ENCODE data around the gene HSD3B2. TPM values are rescaled to one million over a fixed set of nuclear protein-coding genes. Genes with fewer than 3 reads are reported as not detected.

HSD3B2 gene
- total and polyA plus RNA-seq, 2 donors (not counting 3 experiments of a cell fraction or from before 2014, with no cell fraction given), result not detected

DNA sequence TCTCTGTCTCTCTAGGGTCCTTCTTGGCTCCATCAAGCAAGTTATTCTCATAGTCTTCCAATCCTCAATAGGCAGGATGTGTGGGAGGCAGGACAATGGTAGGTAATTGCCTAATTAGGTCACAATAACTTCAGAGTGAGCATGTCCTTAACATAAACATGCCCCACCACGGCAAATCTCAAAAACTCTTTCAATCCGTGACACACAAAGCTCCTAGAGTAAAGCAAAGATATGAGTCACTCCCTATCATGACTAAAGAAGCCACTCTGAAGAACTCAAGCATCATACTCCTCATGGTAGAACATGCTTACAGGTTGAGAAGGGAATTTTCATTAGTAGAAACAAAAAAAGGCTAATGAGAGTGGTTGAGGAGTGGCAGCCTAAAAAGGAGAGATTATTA lies 41.5 kb upstream of the HSD3B2 start:
- H3K27ac ChIP-seq (ENCODE audit: insufficient read depth, low read depth, low read length), result no peak overlapping the region
- H3K9me3 ChIP-seq (replicated peaks; ENCODE audit: control insufficient read depth, insufficient read depth, low read length), result no peaks in the 10 kb centered on the region
- no peaks in the 10 kb centered on the region for H4K20me1 ChIP-seq (replicated peaks; ENCODE audit: control insufficient read depth, extremely low read depth, insufficient read depth, low read length)
- CTCF ChIA-PET, result interaction anchor here (1.8 kb wide), 1 partner anchor 98 kb away, joined by 6 read pairs; no protein-coding TSS in a partner anchor
- FAIRE-seq (no peak), DNase-seq (ENCODE audit: low read depth, low spot score) (no peak)
- H2AFZ ChIP-seq (ENCODE audit: low read depth, low read length), result no peak overlapping the region
- H3K9ac ChIP-seq (replicated peaks; ENCODE audit: extremely low read depth, insufficient read depth, low read length), result no peak overlapping the region
- BruUV-seq (replicated peaks), result no TSS peak
- no peaks in the 10 kb centered on the region for H3K4me1 ChIP-seq (ENCODE audit: control insufficient read depth, extremely low read depth, insufficient read depth, low read length)
- dilution Hi-C loops (cut with MboI; ENCODE audit: extremely low pct_ligation_motif_present, low sequenced_read_pairs) (no loop called here), intact Hi-C loops (cut with micrococcal nuclease) (no loop called here)
- TF ChIP-seq, protein P1, sequence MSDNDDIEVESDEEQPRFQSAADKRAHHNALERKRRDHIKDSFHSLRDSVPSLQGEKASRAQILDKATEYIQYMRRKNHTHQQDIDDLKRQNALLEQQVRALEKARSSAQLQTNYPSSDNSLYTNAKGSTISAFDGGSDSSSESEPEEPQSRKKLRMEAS (IDR thresholded peaks at IDR 0.05; ENCODE audit: insufficient read depth, insufficient read length), result no peak
- no peak for TF ChIP-seq GATA2 (IDR thresholded peaks at IDR 0.05; ENCODE audit: insufficient read depth, insufficient read length, low read depth, low read length)
- no peaks in the 10 kb centered on the region for H3K9me1 ChIP-seq (replicated peaks; ENCODE audit: control insufficient read depth, extremely low read depth, insufficient read depth, low read length)
- no peak overlapping the region for H3K4me2 ChIP-seq (ENCODE audit: insufficient read depth, low read length)
- no peaks in the 10 kb centered on the region for H3K36me3 ChIP-seq (ENCODE audit: control insufficient read depth in 2 of 2, extremely low read depth in 1 of 2, insufficient read depth in 2 of 2, low read length in 2 of 2)
- no peak overlapping the region for H3K4me3 ChIP-seq (replicated peaks in 1 of 3; ENCODE audit: insufficient read depth in 1 of 3, low read depth in 1 of 3, low read length in 3 of 3)
- peaks cover 3% of the 10 kb centered on the region in 2 experiments for H3K27me3 ChIP-seq (ENCODE audit: control insufficient read depth in 2 of 2, insufficient read depth in 2 of 2, low read length in 2 of 2)
- H3K79me2 ChIP-seq (ENCODE audit: control insufficient read depth, insufficient read depth, low read length), result no peaks in the 10 kb centered on the region
- POLR2A ChIA-PET, result no interaction called here

DNA sequence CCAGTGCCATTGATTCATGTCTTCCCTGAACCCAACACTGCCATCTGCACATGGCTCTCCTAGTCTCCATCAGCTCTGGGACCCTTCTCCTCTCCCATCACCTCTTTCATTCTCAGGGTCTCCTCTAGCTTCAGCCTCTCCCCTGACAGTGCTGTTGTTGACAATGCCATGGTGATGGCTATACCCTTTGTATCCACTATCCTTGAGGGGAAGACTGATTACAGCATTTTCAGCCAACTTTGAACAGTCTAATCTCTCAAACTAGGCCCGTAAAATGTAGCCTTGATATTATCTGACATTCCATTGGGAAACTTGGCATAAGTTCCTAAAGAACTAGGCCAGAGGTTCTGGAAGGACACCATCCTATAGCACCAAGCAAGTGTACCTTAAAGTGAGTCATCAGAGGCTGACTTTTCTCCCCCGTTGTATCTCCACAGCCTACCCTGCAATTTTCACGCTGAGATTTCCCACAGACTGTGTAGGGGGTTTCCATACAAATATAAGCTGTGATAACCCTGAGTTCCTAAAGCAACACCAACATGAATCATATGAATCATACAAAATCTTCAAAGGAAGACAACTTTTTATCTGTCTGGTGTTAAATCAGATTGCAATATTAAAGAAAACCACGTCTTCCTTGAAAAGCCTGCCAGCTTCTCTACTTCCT lies 40.6 kb upstream of the HSD3B2 start:
- Histone ChIP-seq H3K4me1 (ENCODE audit: control insufficient read depth, extremely low read depth, insufficient read depth, low read length) (no peaks in the 10 kb centered on the region), H3K27ac (ENCODE audit: insufficient read depth, low read depth, low read length) (no peak overlapping the region), H3K9me3 (replicated peaks; ENCODE audit: control insufficient read depth, insufficient read depth, low read length) (no peaks in the 10 kb centered on the region), H3K4me3 (replicated peaks in 1 of 3; ENCODE audit: insufficient read depth in 1 of 3, low read depth in 1 of 3, low read length in 3 of 3) (no peak overlapping the region), H3K4me2 (ENCODE audit: insufficient read depth, low read length) (no peak overlapping the region), H3K79me2 (ENCODE audit: control insufficient read depth, insufficient read depth, low read length) (no peaks in the 10 kb centered on the region), H3K36me3 (ENCODE audit: control insufficient read depth in 2 of 2, extremely low read depth in 1 of 2, insufficient read depth in 2 of 2, low read length in 2 of 2) (no peaks in the 10 kb centered on the region), H4K20me1 (replicated peaks; ENCODE audit: control insufficient read depth, extremely low read depth, insufficient read depth, low read length) (no peaks in the 10 kb centered on the region), H3K27me3 (ENCODE audit: control insufficient read depth in 2 of 2, insufficient read depth in 2 of 2, low read length in 2 of 2) (peaks cover 3% of the 10 kb centered on the region in 2 experiments), H2AFZ (ENCODE audit: low read depth, low read length) (no peak overlapping the region), H3K9ac (replicated peaks; ENCODE audit: extremely low read depth, insufficient read depth, low read length) (no peak overlapping the region), H3K9me1 (replicated peaks; ENCODE audit: control insufficient read depth, extremely low read depth, insufficient read depth, low read length) (no peaks in the 10 kb centered on the region)
- ChIA-PET POLR2A (no interaction called here), CTCF (interaction anchor here (1.8 kb wide), 1 partner anchor 99 kb away, joined by 6 read pairs; no protein-coding TSS in a partner anchor)
- DNase-seq (ENCODE audit: low read depth, low spot score), result no peak
- dilution Hi-C loops (cut with MboI; ENCODE audit: extremely low pct_ligation_motif_present, low sequenced_read_pairs), result no loop called here
- intact Hi-C loops (cut with micrococcal nuclease), result no loop called here
- TF ChIP-seq JUN (IDR thresholded peaks at IDR 0.05; ENCODE audit: borderline replicate concordance, insufficient read depth, insufficient read length, low read depth), result no peak
- TF ChIP-seq FOS (IDR thresholded peaks at IDR 0.05; ENCODE audit: borderline replicate concordance, insufficient read depth, low read length), result no peak
- no peak for TF ChIP-seq GATA2 (IDR thresholded peaks at IDR 0.05; ENCODE audit: insufficient read depth, insufficient read length, low read depth, low read length)
- no peak for TF ChIP-seq POLR2AphosphoS5 (IDR thresholded peaks at IDR 0.05; ENCODE audit: insufficient read depth, low read depth, low read length)
- no peak for TF ChIP-seq EZH2 (IDR thresholded peaks at IDR 0.05; ENCODE audit: borderline replicate concordance, low read depth, low read length, severe bottlenecking)
- TF ChIP-seq MYC (IDR thresholded peaks at IDR 0.05; ENCODE audit: low read depth, low read length), result no peak
- TF ChIP-seq POLR2A (IDR thresholded peaks at IDR 0.05; ENCODE audit: low read depth, low read length), result no peak
- TF ChIP-seq, protein P1 (IDR thresholded peaks at IDR 0.05; ENCODE audit: insufficient read depth, insufficient read length), result no peak
- no peak for TF ChIP-seq CTCF (IDR thresholded peaks at IDR 0.05; ENCODE audit: extremely low read depth in 1 of 2, insufficient read depth in 1 of 2, low read depth in 1 of 2, low read length in 2 of 2)
- no peak for FAIRE-seq
- BruUV-seq (replicated peaks), result no TSS peak

All from endothelial cell of umbilical vein (primary cell).